Chondrocyte (in vitro differentiated cells): ENCODE data around the gene RNF135. TPM values are rescaled to one million over a fixed set of nuclear protein-coding genes. Genes with fewer than 3 reads are reported as not detected.
"Not testable (repeated sequence)": the region's sequence is repeated elsewhere in the genome, so short reads cannot be mapped to it uniquely, and the experiment has no call there.

Source experiments
- DNase-seq: peaks from one replicate; pipeline ENCODE4 v3.0.0; 2021; ENCODE audit warnings: mixed read lengths, low spot score
- H3K27ac Mint-ChIP-seq: one replicate; pipeline ENCODE4 v1.8.0; 2021; ENCODE audit warnings: mild to moderate bottlenecking, moderate library complexity, mixed read lengths; ENCODE audit not compliant: unreplicated experiment
- H3K27me3 Mint-ChIP-seq: 2 replicates; pipeline ENCODE4 v1.8.0; 2021; ENCODE audit warnings: low read depth, mixed read lengths
- H3K36me3 Mint-ChIP-seq: 2 replicates; pipeline ENCODE4 v1.8.0; 2021; ENCODE audit warnings: low read depth, mixed read lengths
- H3K4me1 Mint-ChIP-seq: 2 replicates; pipeline ENCODE4 v1.8.0; 2021; ENCODE audit warnings: low read depth, mild to moderate bottlenecking, mixed read lengths
- H3K4me3 Mint-ChIP-seq: one replicate; pipeline ENCODE4 v1.8.0; 2021; ENCODE audit warnings: mild to moderate bottlenecking, moderate library complexity, mixed read lengths; ENCODE audit not compliant: unreplicated experiment
- H3K9me3 Mint-ChIP-seq: 2 replicates; pipeline ENCODE4 v1.8.0; 2021; ENCODE audit warnings: low read depth, mixed read lengths
- CTCF ChIP-seq: fragments of 200-600 bp; sonication (generic); IDR thresholded peaks from 2 replicates; pipeline ENCODE4 v1.5.0; 2021; ENCODE audit warnings: antibody characterized with exemption, mild to moderate bottlenecking, moderate library complexity
- total RNA-seq: library from RNA; stranded (reverse); gene quantifications from 3 replicates; pipeline ENCODE4 v1.2.1, GENCODE V29; 2021

The RNF135 gene
- total RNA-seq, 1 donor from 2014 or later, result 15.0 TPM

DNA sequence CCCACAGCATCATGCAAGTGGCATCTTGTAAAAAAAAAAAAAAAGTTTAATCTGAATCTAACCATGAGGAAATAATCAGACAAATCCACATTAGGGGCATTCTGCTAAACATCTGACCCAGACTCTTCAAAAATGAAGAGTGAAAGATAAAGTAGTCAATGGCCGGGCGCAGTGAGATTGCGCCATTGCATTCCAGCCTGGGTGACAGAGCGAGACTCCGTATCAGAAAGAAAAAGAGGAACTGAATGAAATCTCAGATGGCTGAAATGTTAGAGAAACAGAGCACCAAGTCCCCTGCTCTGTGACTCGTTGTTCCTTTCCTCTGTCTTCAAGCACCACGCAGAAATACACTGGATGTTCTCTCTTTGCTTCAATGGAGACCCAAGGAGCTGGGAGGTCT, 12.7 kb upstream of the RNF135 start:
- H3K27ac Mint-ChIP-seq, result no peak overlapping the region
- H3K4me3 Mint-ChIP-seq, result no peak overlapping the region
- no peaks in the 10 kb centered on the region for H3K27me3 Mint-ChIP-seq
- TF ChIP-seq CTCF, result no peak
- peaks cover 25% of the 10 kb centered on the region for H3K4me1 Mint-ChIP-seq
- DNase-seq, result no peak
- no peaks in the 10 kb centered on the region for H3K36me3 Mint-ChIP-seq
- no peaks in the 10 kb centered on the region for H3K9me3 Mint-ChIP-seq

DNA sequence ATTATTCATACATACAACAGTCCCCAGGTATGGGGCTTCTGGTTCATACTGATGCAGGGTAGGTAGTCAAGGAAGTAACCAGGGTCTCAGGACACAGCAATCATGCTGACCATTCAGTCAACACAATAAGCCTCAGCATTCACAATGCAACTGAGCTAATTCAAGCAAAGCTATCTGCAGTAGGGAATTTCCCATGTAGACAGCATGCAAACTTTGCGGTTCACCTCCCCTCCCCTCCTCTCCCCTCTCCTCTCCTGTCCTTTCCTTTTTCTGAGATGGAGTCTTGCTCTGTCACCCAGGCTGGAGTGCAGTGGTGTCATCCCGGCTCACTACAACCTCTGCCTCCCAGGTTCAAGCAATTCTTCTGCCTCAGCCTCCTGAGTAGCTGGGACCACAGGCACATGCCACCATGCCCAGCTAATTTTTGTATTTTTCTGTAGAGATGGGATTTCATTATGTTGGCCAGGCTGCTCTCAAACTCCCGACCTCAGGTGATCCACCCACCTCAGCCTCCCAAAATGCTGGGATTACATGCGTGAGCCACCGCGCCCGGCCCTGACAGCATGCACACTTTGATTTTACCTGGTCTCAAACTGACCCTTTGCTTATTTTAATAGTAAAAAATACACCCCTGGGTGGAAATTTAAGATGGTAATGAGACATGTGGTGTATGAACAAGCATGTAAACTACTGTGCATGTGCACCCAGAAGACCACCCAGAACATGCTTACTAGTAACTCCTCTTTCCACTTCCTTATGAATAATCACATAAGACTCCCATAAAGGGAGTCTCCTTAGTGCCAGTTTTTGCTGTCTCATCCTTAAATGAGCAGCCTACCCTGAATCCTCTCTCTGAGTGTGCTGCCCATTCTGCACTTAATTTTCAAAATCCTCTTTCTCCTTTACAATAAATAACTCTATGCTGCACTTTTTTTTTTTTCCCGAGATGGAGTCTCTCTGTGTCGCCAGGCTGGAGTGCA, 9.3 kb upstream of the RNF135 start:
- H3K27ac Mint-ChIP-seq, result peak overlapping the region; percentile 77
- no peak for DNase-seq
- no peak overlapping the region for H3K4me3 Mint-ChIP-seq

DNA sequence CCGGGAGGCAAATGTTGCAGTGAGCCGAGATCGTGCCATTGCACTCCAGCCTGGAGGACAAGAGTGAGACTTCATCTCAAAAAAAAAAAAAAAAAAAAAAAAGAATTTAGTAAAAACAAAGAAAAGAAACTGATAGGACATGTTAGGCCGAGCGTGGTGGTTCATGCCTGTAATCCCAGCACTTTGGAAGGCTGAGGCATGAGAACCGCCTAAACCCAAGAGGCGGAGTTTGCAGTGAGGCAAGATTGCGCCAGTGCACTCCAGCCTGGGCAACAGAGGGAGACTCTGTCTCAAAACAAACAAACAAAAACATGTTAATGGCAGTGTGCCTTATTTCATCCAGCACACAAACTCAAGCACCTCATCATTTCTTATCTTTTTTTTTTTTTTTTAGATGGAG, 6.5 kb upstream of the RNF135 start:
- not testable (repeated sequence) for H3K36me3 Mint-ChIP-seq, DNase-seq, H3K27ac Mint-ChIP-seq, H3K27me3 Mint-ChIP-seq, H3K4me1 Mint-ChIP-seq, H3K4me3 Mint-ChIP-seq, H3K9me3 Mint-ChIP-seq

More for the DNA sequence above, 9.3 kb upstream of the RNF135 start:
- TF ChIP-seq CTCF, result no peak
- H3K36me3 Mint-ChIP-seq, result no peaks in the 10 kb centered on the region
- H3K4me1 Mint-ChIP-seq, result peaks cover 13% of the 10 kb centered on the region
- H3K27me3 Mint-ChIP-seq, result no peaks in the 10 kb centered on the region
- no peaks in the 10 kb centered on the region for H3K9me3 Mint-ChIP-seq

DNA sequence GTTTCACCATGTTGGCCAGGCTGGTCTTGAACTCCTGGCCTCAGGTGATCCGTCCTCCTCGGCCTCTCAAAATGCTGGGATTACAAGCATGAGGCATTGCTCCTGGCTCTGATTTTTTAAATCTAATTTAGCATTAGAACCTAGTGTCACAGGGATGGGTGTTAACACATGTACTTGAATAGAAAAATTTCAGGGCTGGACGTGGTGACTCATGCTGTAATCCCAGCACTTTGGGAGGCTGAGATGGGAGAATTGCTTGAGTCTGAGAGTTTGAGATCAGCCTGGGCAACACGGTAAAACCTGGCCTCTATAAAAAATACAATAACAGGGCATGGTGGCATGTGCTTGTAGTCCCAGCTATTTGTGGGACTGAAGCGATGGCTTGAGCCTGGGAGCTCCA, 6.0 kb upstream of the RNF135 start:
- H3K4me3 Mint-ChIP-seq, result no peak overlapping the region
- H3K4me1 Mint-ChIP-seq, result peaks cover 5% of the 10 kb centered on the region
- no peaks in the 10 kb centered on the region for H3K36me3 Mint-ChIP-seq
- DNase-seq, result no peak
- H3K27ac Mint-ChIP-seq, result no peak overlapping the region
- H3K27me3 Mint-ChIP-seq, result no peaks in the 10 kb centered on the region
- no peak for TF ChIP-seq CTCF
- no peaks in the 10 kb centered on the region for H3K9me3 Mint-ChIP-seq

DNA sequence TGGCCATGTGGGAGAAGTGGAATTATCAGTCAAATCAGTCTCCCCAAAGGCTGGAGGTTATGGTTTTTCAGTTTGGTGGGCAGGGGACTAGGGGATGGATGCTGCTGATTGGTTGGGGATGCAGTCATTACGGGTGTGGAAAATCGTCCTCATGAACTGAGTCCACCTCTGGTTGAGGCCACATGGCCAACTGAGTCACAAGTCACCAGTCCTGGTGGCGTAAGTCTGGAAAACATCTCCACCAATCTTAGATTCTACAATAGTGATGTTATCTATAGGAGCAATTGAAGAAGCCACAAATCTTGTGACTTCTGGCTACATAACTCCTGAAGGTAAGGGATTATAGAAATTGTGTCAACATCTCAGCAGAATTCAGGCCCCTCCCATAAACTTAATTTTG, 5.2 kb upstream of the RNF135 start:
- Mint-ChIP-seq H3K36me3 (no peaks in the 10 kb centered on the region), H3K4me1 (peaks cover 13% of the 10 kb centered on the region), H3K9me3 (no peaks in the 10 kb centered on the region), H3K4me3 (no peak overlapping the region), H3K27ac (no peak overlapping the region), H3K27me3 (no peaks in the 10 kb centered on the region)
- DNase-seq, result no peak
- no peak for TF ChIP-seq CTCF

- not testable (repeated sequence) for H3K36me3 Mint-ChIP-seq, H3K4me3 Mint-ChIP-seq, H3K27me3 Mint-ChIP-seq, DNase-seq, H3K27ac Mint-ChIP-seq, H3K9me3 Mint-ChIP-seq
- peaks cover 23% of the 10 kb centered on the region for H3K4me1 Mint-ChIP-seq
Observed at GRCh38 chr17:30967911-30968310, 2.9 kb upstream of the RNF135 start.
